Pancreas (tissue), 10 donors: ENCODE measurements around the gene DAGLB. TPM values are rescaled to one million over a fixed set of nuclear protein-coding genes. Genes with fewer than 3 reads are reported as not detected.

Source experiments
- ATAC-seq, 4 donors: fragments of 200-7000 bp; cut with Tn5 transposase; one replicate each; pipeline versions ENCODE4 v1.8.0 to v1.9.1; 2020; ENCODE audit warnings: mild to moderate bottlenecking in 4 of 4, moderate library complexity in 4 of 4
- DNase-seq, 6 donors: peaks; one replicate each; pipeline ENCODE4 v3.0.0-alpha.2; 2020
- FAIRE-seq: peaks from 2 replicates; lab custom pipeline; 2012; peaks lifted over from hg19 to GRCh38; lab: Jason Lieb, UNC
- H3K27ac ChIP-seq, 4 donors: fragments of 200-600 bp; sonication (generic); 1 replicate in 3 of 4; 2 replicates in 1 of 4; pipeline versions ENCODE4 v1.5.0 to v1.8.0; 2020
- H3K27me3 ChIP-seq, 4 donors: fragments of 200-600 bp; one replicate each; pipeline ENCODE4 v1.8.0; 2021
- H3K36me3 ChIP-seq, 3 donors: fragments of 200-600 bp; sonication (generic) in 1 of 3; one replicate each; pipeline versions ENCODE4 v1.5.0 to v1.8.0; 2020 to 2021
- H3K4me1 ChIP-seq, 3 donors: fragments of 200-600 bp; one replicate each; pipeline ENCODE4 v1.8.0; 2021
- H3K4me3 ChIP-seq, 4 donors: fragments of 200-600 bp; sonication (generic) in 2 of 4; one replicate each; pipeline versions ENCODE4 v1.5.0 to v1.8.0; 2020 to 2021
- H3K9me3 ChIP-seq, 4 donors: fragments of 200-600 bp; one replicate each; pipeline ENCODE4 v1.8.0; 2021
- WGBS, 2 donors: extraction: QIAGEN DNeasy Blood & Tissue Kit; methylation state at CpG; one replicate each; pipeline ENCODE4 v1.1.7; 2013; 5-methylcytosine and 5-hydroxymethylcytosine counted together
- intact Hi-C, 3 donors: fragments of 100-400 bp; cut with DNase I; formaldehyde crosslinking; loops; one replicate each; pipeline versions ENCODE4 v1.11.1 to v1.14.2; 2022
- polyA plus RNA-seq, 2 donors: library from polyadenylated mRNA; stranded (reverse); fragments of 200-250 nt; gene quantifications; one replicate each; pipeline ENCODE4 v1.2.3, GENCODE V29; 2013
- total RNA-seq, 6 donors: library from RNA; stranded (reverse); fragmentation: NEBNext Ultra II Directional in 4 of 6; extraction: Animal tissue kit (Norgen Biotek cat#: 25700) in 4 of 6; gene quantifications; one replicate each; pipeline versions ENCODE4 v1.2.1 to v1.2.4, GENCODE V29; 2021 to 2023
- TF ChIP-seq, protein P1 (sequence below), 4 donors: fragments of 200-600 bp; sonication (generic) in 3 of 4; IDR thresholded peaks; one replicate each; pipeline versions ENCODE4 v1.5.0 to v1.8.0; 2021; ENCODE audit warnings: antibody characterized with exemption in 4 of 4
- donor health status: healthy with polysubstance abuse.
- donor health status: DM: no; HTN: no; CAD: no; lungs with moderate emphysema.
- donor health status: DM: no; HTN: no; CAD: no.
- donor health status: control.
- donor health status: control.
- donor health status: Bipolar disorder and iron deficiency.
- donor health status: DM: yes; HTN: yes; CAD: no.
- donor health status: DM: no; HTN: no; CAD: no.
- donor health status: DM: no; HTN: no; CAD: no.
- donor health status: DM: yes; HTN: yes; CAD: no.

The DAGLB gene
- total and polyA plus RNA-seq, 8 donors, result 7.8 to 16.7 (median 10.1) TPM

GRCh38 chr7:6393667-6394056, 54.1 kb downstream of the DAGLB start:
- intact Hi-C loops, result no loop called here
- H3K9me3 ChIP-seq, result no peaks in the 10 kb centered on the region
- H3K27me3 ChIP-seq, result no peaks in the 10 kb centered on the region
- ATAC-seq (peak in 1 of 4 donors; percentile 3), FAIRE-seq (no peak), DNase-seq (no peak)
- H3K27ac ChIP-seq, result peak overlapping the region in 3 of 4 donors; percentile 1 to 13 (median 10)
- peaks cover 7 to 18% (median 11%) of the 10 kb centered on the region in 3 donors for H3K4me1 ChIP-seq
- H3K4me3 ChIP-seq, result no peak overlapping the region
- 76 to 79% methylated on average over 3 of the region's 3 CpGs for WGBS, 2 donors
- TF ChIP-seq, protein P1, sequence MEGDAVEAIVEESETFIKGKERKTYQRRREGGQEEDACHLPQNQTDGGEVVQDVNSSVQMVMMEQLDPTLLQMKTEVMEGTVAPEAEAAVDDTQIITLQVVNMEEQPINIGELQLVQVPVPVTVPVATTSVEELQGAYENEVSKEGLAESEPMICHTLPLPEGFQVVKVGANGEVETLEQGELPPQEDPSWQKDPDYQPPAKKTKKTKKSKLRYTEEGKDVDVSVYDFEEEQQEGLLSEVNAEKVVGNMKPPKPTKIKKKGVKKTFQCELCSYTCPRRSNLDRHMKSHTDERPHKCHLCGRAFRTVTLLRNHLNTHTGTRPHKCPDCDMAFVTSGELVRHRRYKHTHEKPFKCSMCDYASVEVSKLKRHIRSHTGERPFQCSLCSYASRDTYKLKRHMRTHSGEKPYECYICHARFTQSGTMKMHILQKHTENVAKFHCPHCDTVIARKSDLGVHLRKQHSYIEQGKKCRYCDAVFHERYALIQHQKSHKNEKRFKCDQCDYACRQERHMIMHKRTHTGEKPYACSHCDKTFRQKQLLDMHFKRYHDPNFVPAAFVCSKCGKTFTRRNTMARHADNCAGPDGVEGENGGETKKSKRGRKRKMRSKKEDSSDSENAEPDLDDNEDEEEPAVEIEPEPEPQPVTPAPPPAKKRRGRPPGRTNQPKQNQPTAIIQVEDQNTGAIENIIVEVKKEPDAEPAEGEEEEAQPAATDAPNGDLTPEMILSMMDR (IDR thresholded peaks at IDR 0.05), result no peak
- peaks cover 0 to 9% (median 0%) of the 10 kb centered on the region in 3 donors for H3K36me3 ChIP-seq

DNA sequence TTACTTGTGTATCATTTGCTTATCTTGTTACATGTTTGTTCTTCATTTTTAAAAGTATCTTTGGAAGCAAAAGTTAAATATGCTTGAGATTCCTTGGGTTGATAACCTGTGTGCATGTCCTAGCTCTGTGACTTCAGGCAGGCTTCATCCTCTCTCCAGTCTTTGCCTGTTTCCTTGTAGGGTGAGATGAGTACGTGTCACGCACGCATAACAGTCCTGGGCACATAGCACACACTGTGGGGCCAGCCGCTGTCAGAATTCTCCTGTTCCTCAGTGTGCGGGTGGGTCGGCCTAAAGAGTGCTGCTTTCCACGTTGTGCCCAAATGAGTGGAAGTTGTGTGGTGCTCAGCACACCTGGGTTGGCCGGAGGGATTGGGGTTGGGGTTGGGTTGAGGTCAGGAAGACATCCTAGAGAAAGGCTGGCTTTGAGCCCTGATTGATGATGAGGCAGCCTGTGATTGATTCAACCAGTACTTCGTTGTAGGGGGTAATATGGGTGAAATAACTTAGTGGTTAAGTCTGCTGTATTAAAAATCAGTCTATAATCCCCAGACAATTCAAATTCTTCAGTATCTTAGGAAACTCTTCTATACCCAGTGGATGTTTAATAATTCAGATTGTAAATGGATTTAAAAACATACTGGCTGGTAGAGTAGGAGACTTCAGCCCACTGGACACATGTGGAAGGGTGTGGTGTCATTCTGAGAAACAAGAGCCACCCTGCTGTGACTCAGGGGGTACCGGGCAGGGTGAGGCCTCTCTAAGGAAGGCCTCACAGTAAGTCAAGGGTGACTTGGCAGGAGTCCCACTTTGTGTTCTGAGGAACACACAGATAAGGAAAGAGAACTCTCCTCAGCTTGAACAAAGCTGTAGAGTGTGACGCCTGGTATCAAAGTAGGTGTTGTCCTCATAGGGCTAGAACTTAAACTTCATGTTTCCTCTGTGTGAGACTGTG, 54.8 kb downstream of the DAGLB start:
- Histone ChIP-seq H3K27ac (peak overlapping the region in 3 of 4 donors; percentile 1 to 13 (median 10)), H3K4me3 (no peak overlapping the region), H3K27me3 (no peaks in the 10 kb centered on the region), H3K9me3 (no peaks in the 10 kb centered on the region), H3K4me1 (peaks cover 7 to 18% (median 11%) of the 10 kb centered on the region in 3 donors), H3K36me3 (peaks cover 0 to 16% (median 0%) of the 10 kb centered on the region in 3 donors)
- ATAC-seq (peak; percentile 68 to 81 (median 78)), FAIRE-seq (no peak), DNase-seq (peak in 4 of 6 donors; percentile 45 to 61 (median 56))
- TF ChIP-seq, protein P1 (IDR thresholded peaks at IDR 0.05), result no peak
- intact Hi-C loops, result no loop called here
- WGBS, 2 donors, result 60 to 61% methylated on average over 11 of the region's 11 CpGs

DNA sequence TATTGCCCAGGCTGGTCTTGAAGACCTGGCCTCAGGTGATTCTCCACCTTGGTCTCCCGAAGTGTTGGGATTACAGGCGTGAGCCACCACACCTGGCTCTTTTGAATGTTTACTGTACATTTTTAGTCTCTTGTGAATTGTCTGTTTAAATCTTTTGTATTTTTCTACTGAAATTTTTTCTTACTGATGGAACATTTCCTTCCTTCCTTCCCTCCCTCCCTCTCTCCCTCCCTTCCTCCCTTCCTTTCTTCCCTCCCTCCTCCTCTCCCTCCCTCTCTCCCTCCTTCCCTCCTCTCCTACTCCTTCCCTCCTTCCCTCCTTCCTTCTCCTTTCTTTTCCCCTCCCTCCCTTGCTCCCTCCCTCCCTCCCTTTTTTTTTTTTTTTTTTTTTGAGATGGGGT, 58.0 kb downstream of the DAGLB start:
- Histone ChIP-seq H3K4me1 (peaks cover 20 to 36% (median 28%) of the 10 kb centered on the region in 3 donors), H3K36me3 (peaks cover 0 to 17% (median 0%) of the 10 kb centered on the region in 3 donors), H3K27me3 (no peaks in the 10 kb centered on the region), H3K27ac (no peak overlapping the region), H3K9me3 (no peaks in the 10 kb centered on the region), H3K4me3 (no peak overlapping the region)
- DNase-seq (no peak), FAIRE-seq (no peak), ATAC-seq (no peak)
- 87 to 88% methylated on average over 2 of the region's 2 CpGs for WGBS, 2 donors
- intact Hi-C loops, result no loop called here
- TF ChIP-seq, protein P1 (IDR thresholded peaks at IDR 0.05), result no peak

DNA sequence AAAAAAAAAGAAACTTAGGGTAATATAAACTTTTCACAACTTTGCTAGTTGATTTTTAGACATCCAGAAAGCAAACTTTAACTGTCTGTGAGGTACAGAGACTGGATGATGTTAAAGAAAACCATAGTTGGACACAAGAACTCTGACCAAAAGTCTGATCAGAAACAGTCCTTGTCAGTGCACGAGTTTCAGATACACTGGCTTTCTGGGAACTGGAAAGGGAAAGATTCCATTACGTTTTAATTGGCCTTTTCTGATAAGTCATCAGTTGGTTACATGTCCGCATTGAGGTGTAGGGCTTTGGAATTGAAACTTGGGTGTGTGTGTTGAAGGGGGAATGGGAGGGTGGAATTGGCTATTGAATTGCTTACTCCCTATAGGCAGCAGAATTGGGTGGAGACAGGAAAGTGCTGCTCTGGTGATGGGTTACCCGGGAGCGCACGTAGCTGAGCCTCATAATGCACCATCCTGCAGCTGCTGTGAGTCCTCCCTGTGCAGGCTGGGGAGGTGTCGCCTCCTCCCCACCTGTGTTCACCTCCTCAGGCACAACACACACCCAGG, 59.9 kb downstream of the DAGLB start:
- DNase-seq (no peak), FAIRE-seq (no peak), ATAC-seq (no peak)
- intact Hi-C loops, result no loop called here
- no peaks in the 10 kb centered on the region for H3K27me3 ChIP-seq
- H3K36me3 ChIP-seq, result peaks cover 0 to 17% (median 0%) of the 10 kb centered on the region in 3 donors
- 82% methylated on average over 7 of the region's 7 CpGs for WGBS, 2 donors
- H3K4me3 ChIP-seq, result no peak overlapping the region
- H3K4me1 ChIP-seq, result peaks cover 21 to 45% (median 36%) of the 10 kb centered on the region in 3 donors
- peak overlapping the region in 1 of 4 donors; percentile 82 for H3K27ac ChIP-seq
- TF ChIP-seq, protein P1 (IDR thresholded peaks at IDR 0.05), result no peak
- H3K9me3 ChIP-seq, result no peaks in the 10 kb centered on the region
